Caco-2 (cell line): ENCODE results near the gene MFAP3L. TPM values are rescaled to one million over a fixed set of nuclear protein-coding genes. Genes with fewer than 3 reads are reported as not detected.

ENCODE experiments used
- BruUV-seq: library from RNA; stranded (reverse); fragments of 400-500 nt; replicated peaks from 2 replicates; lab custom pipeline; 2021; lab: Mats Ljungman, UMichigan
- CTCF ChIA-PET: fragments of 300-600 bp; sonication (Branson Sonifier 250); formaldehyde crosslinking; loops from one replicate; lab custom pipeline; 2022; ENCODE audit warnings: antibody characterized with exemption; lab: Charles Lee
- POLR2A ChIA-PET: fragments of 300-600 bp; sonication (Branson Sonifier 250); formaldehyde crosslinking; loops from one replicate; lab custom pipeline; 2022; ENCODE audit warnings: antibody characterized with exemption; lab: Charles Lee
- DNase-seq, 2 experiments: peaks; one replicate each; pipeline versions ENCODE4 v3.0.0 to v3.0.0-alpha.2; 2020 to 2022
- H3K27me3 ChIP-seq: replicated peaks from 2 replicates; pipeline ENCODE4 v1.6.0; 2011; ENCODE audit warnings: low read length; ENCODE audit not compliant: control insufficient read depth, insufficient read depth
- H3K36me3 ChIP-seq: 2 replicates; pipeline ENCODE4 v1.5.1; 2011; ENCODE audit warnings: low read length; ENCODE audit not compliant: control insufficient read depth, insufficient read depth
- H3K4me1 ChIP-seq: fragments of 250-450 bp; sonication (Bioruptor Pico); 2 replicates; pipeline ENCODE4 v1.5.1; 2020; ENCODE audit warnings: mild to moderate bottlenecking
- H3K4me3 ChIP-seq: 2 replicates; pipeline ENCODE4 v1.5.1; 2011; ENCODE audit warnings: low read depth, mild to moderate bottlenecking, control low read depth, low read length
- H3K9me3 ChIP-seq: fragments of 250-450 bp; sonication (Bioruptor Pico); 2 replicates; pipeline ENCODE4 v1.5.1; 2020; ENCODE audit warnings: mild to moderate bottlenecking, moderate library complexity
- H3K27ac Mint-ChIP-seq: one replicate; pipeline ENCODE4 v1.8.0; 2022; ENCODE audit warnings: mixed read lengths; ENCODE audit not compliant: unreplicated experiment
- H3K27me3 Mint-ChIP-seq: one replicate; pipeline ENCODE4 v1.8.0; 2022; ENCODE audit warnings: mixed read lengths; ENCODE audit not compliant: insufficient read depth, unreplicated experiment
- H3K36me3 Mint-ChIP-seq: one replicate; pipeline ENCODE4 v1.8.0; 2022; ENCODE audit warnings: mild to moderate bottlenecking, mixed read lengths; ENCODE audit not compliant: insufficient read depth, unreplicated experiment
- H3K4me1 Mint-ChIP-seq: one replicate; pipeline ENCODE4 v1.8.0; 2022; ENCODE audit warnings: low read depth, mixed read lengths; ENCODE audit not compliant: unreplicated experiment
- H3K4me3 Mint-ChIP-seq: one replicate; pipeline ENCODE4 v1.8.0; 2022; ENCODE audit warnings: mild to moderate bottlenecking, moderate library complexity, mixed read lengths; ENCODE audit not compliant: unreplicated experiment
- H3K9me3 Mint-ChIP-seq: one replicate; pipeline ENCODE4 v1.8.0; 2022; ENCODE audit warnings: mixed read lengths; ENCODE audit not compliant: unreplicated experiment
- CTCF ChIP-seq, 2 experiments: fragments of 200-600 bp in 1 of 2; IDR thresholded peaks; 1 replicate in 1 of 2; 2 replicates in 1 of 2; pipeline versions ENCODE4 v1.5.1 to v1.8.0; 2011 to 2022; ENCODE audit warnings: antibody characterized with exemption in 1 of 2, control low read depth in 1 of 2, inconsistent platforms in 1 of 2, low read depth in 1 of 2, low read length in 1 of 2, mild to moderate bottlenecking in 1 of 2, moderate library complexity in 1 of 2; ENCODE audit not compliant: insufficient read depth in 1 of 2, severe bottlenecking in 1 of 2, unreplicated experiment in 1 of 2
- intact Hi-C: fragments of 100-400 bp; cut with micrococcal nuclease; formaldehyde crosslinking; loops from one replicate; pipeline ENCODE4 v1.10.0; 2022; ENCODE audit not compliant: unreplicated experiment
- total RNA-seq: library from RNA; stranded (reverse); gene quantifications from 2 replicates; pipeline ENCODE4 v1.2.3, GENCODE V29; 2022

Gene MFAP3L
- total RNA-seq, 1 experiment from 2014 or later, result 2.5 TPM

DNA sequence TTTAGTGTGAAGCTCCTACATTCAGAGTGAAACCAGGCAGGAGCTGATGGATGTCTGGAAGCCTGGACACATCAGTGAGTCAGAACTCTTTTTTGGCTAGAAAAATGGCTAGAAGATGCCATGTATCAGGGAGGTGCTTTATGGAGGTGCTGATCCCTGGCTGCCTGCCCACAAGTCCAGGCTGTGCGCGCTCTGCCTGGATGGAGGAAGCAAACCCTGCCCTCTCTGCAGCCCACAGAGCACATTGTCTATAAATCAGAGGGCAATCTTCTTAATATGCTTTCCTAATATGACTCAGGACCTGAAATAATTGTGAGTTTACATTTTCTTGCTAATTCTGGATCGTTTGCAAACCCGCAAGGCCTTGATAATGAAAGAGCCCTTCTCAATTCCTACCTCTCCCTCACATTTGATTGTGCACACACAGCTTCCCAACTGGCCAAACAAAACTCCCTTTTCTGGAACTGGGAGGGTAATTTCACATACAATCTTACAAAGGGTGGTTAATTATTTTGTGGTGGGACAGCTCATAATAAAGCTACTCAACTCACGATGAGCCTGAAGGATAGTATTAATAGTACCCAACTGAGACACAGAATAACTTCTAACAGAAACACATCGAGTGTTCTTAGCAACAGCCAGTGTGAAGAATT, 11.7 kb downstream of the MFAP3L start:
- ChIA-PET POLR2A (no interaction called here), CTCF (interaction anchor here (0.6 kb wide), 1 partner anchor 12 kb away, joined by 4 read pairs; the partner anchor contains the start of gene MFAP3L)
- H3K4me1 Mint-ChIP-seq, result no peaks in the 10 kb centered on the region
- H3K9me3 ChIP-seq, result no peaks in the 10 kb centered on the region; the same call in 1 of the 2 replicates
- DNase-seq, result no peak
- no peaks in the 10 kb centered on the region for H3K4me1 ChIP-seq
- no peaks in the 10 kb centered on the region for H3K27me3 ChIP-seq
- H3K27ac Mint-ChIP-seq, result no peak overlapping the region
- H3K9me3 Mint-ChIP-seq, result no peaks in the 10 kb centered on the region
- no peak overlapping the region for H3K4me3 Mint-ChIP-seq
- no peak for TF ChIP-seq CTCF (IDR thresholded peaks at IDR 0.05; ENCODE audit: insufficient read depth in 1 of 2, low read depth in 1 of 2, low read length in 1 of 2, severe bottlenecking in 1 of 2, unreplicated experiment in 1 of 2)
- peaks cover 2% of the 10 kb centered on the region for H3K27me3 Mint-ChIP-seq
- intact Hi-C loops, result no loop called here
- H3K4me3 ChIP-seq, result no peak overlapping the region
- H3K36me3 Mint-ChIP-seq, result no peaks in the 10 kb centered on the region
- H3K36me3 ChIP-seq, result no peaks in the 10 kb centered on the region
- BruUV-seq, result no TSS peak

- no peak for DNase-seq
- CTCF ChIA-PET, result no interaction called here
- TF ChIP-seq CTCF (IDR thresholded peaks at IDR 0.05; ENCODE audit: insufficient read depth in 1 of 2, low read depth in 1 of 2, low read length in 1 of 2, severe bottlenecking in 1 of 2, unreplicated experiment in 1 of 2), result no peak
- Mint-ChIP-seq H3K27ac (no peak overlapping the region), H3K36me3 (no peaks in the 10 kb centered on the region), H3K4me1 (no peaks in the 10 kb centered on the region), H3K4me3 (no peak overlapping the region), H3K9me3 (no peaks in the 10 kb centered on the region), H3K27me3 (peaks cover 2% of the 10 kb centered on the region)
- no peaks in the 10 kb centered on the region for H3K4me1 ChIP-seq
- no peaks in the 10 kb centered on the region; the same call in 1 of the 2 replicates for H3K9me3 ChIP-seq
- no peaks in the 10 kb centered on the region for H3K27me3 ChIP-seq
- no peak overlapping the region for H3K4me3 ChIP-seq
- no TSS peak for BruUV-seq
- POLR2A ChIA-PET, result no interaction called here
- intact Hi-C loops, result no loop called here
- H3K36me3 ChIP-seq, result no peaks in the 10 kb centered on the region
These were observed 13.6 kb downstream of the MFAP3L start for GRCh38 chr4:170012629-170012958.

DNA sequence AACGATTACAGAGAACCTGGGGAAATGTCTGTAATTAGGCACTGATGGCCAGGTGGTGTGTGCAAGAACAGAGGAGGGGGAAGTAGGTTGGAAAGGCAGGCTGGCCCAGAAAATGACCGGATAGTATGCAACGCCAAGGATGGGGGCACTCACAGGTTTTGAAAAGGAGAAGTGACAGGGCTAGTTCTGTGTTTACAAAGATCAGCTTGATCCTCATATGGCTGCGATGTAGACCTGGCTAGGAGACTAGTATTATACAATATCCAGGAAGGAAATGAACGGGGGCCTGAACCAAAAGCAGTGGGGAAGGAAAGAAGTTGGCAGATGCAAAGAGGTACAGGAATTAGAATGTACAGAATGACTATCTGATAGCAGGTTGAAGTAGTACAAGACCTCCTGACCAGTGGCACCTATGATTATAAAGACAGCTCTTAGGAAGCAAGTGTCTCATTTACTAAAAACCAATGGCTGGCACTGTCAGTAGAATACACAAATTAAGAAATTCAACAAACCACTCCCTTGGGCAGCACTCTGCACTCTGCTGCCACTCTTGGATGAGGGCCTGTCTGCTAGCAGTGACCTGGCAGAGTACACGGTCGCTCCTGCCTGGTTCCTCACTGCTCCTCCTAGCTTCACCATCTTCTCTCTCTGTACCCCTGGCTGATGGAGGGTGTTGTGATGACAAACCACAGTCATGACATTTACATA, 14.1 kb downstream of the MFAP3L start:
- no peaks in the 10 kb centered on the region for H3K36me3 ChIP-seq
- DNase-seq, result no peak
- H3K9me3 Mint-ChIP-seq, result no peaks in the 10 kb centered on the region
- H3K4me1 Mint-ChIP-seq, result no peaks in the 10 kb centered on the region
- no peaks in the 10 kb centered on the region; the same call in 1 of the 2 replicates for H3K9me3 ChIP-seq
- H3K4me3 ChIP-seq, result no peak overlapping the region
- no TSS peak for BruUV-seq
- intact Hi-C loops, result no loop called here
- no peaks in the 10 kb centered on the region for H3K4me1 ChIP-seq
- H3K4me3 Mint-ChIP-seq, result no peak overlapping the region
- no peak for TF ChIP-seq CTCF (IDR thresholded peaks at IDR 0.05; ENCODE audit: insufficient read depth in 1 of 2, low read depth in 1 of 2, low read length in 1 of 2, severe bottlenecking in 1 of 2, unreplicated experiment in 1 of 2)
- CTCF ChIA-PET, result interaction anchor here (0.6 kb wide), 1 partner anchor 216 kb away, joined by 4 read pairs; no protein-coding TSS in a partner anchor
- H3K36me3 Mint-ChIP-seq, result no peaks in the 10 kb centered on the region
- no peak overlapping the region for H3K27ac Mint-ChIP-seq
- H3K27me3 Mint-ChIP-seq, result peaks cover 2% of the 10 kb centered on the region
- no peaks in the 10 kb centered on the region for H3K27me3 ChIP-seq
- POLR2A ChIA-PET, result no interaction called here
